CD14-positive monocyte (primary cell): ENCODE measurements around the gene VTI1A. TPM values are rescaled to one million over a fixed set of nuclear protein-coding genes. Genes with fewer than 3 reads are reported as not detected.

ENCODE experiments used
- DNase-seq, 3 donors: peaks; one replicate each; pipeline ENCODE4 v3.0.0-alpha.2; 2011 to 2022
- H2AFZ ChIP-seq: 2 replicates; pipeline ENCODE4 v1.6.0; 2012; ENCODE audit warnings: mild to moderate bottlenecking, low read depth, low read length, inconsistent platforms; ENCODE audit not compliant: insufficient read depth, poor library complexity, severe bottlenecking
- H3K27ac ChIP-seq, 2 donors: 1 replicate in 1 of 2; 2 replicates in 1 of 2; pipeline ENCODE4 v1.5.1; 2012 to 2013; ENCODE audit warnings: low read length in 2 of 2, control low read depth in 1 of 2, inconsistent platforms in 1 of 2, low read depth in 1 of 2, mild to moderate bottlenecking in 1 of 2
- H3K27me3 ChIP-seq, 2 donors: one replicate each; pipeline versions ENCODE4 v1.6.0 to v1.6.1; 2011 to 2013; ENCODE audit warnings: low read length in 2 of 2; ENCODE audit not compliant: control insufficient read depth in 2 of 2, insufficient read depth in 2 of 2
- H3K36me3 ChIP-seq, 2 donors: replicated peaks in 1 of 2; 1 replicate in 1 of 2; 2 replicates in 1 of 2; pipeline versions ENCODE4 v1.5.1 to v1.6.1; 2012 to 2013; ENCODE audit warnings: low read length in 2 of 2, control low read depth in 1 of 2, inconsistent platforms in 1 of 2, mild to moderate bottlenecking in 1 of 2; ENCODE audit not compliant: insufficient read depth in 2 of 2, control insufficient read depth in 1 of 2
- H3K4me1 ChIP-seq, 2 donors: 1 replicate in 1 of 2; 2 replicates in 1 of 2; pipeline versions ENCODE4 v1.5.1 to v1.6.1; 2012 to 2013; ENCODE audit warnings: low read length in 2 of 2, control low read depth in 1 of 2, inconsistent platforms in 1 of 2, mild to moderate bottlenecking in 1 of 2, moderate library complexity in 1 of 2; ENCODE audit not compliant: insufficient read depth in 2 of 2, control insufficient read depth in 1 of 2
- H3K4me2 ChIP-seq: replicated peaks from 2 replicates; pipeline ENCODE3; 2012; ENCODE audit warnings: low read length, moderate library complexity, mild to moderate bottlenecking; ENCODE audit not compliant: poor library complexity, severe bottlenecking; ENCODE audit errors: extremely low read depth
- H3K4me3 ChIP-seq, 3 experiments: fragments of 200-600 bp in 1 of 3; sonication (generic) in 1 of 3; replicated peaks in 1 of 3; 1 replicate in 2 of 3; 2 replicates in 1 of 3; pipeline ENCODE4 v1.5.1; 2011 to 2013; ENCODE audit warnings: low read length in 3 of 3, mild to moderate bottlenecking in 3 of 3, control low read depth in 2 of 3, low read depth in 2 of 3, inconsistent platforms in 1 of 3, moderate library complexity in 1 of 3
- H3K79me2 ChIP-seq: 2 replicates; pipeline ENCODE4 v1.6.0; 2012; ENCODE audit warnings: mild to moderate bottlenecking, control low read depth, inconsistent platforms, low read length, moderate library complexity; ENCODE audit not compliant: insufficient read depth
- H3K9ac ChIP-seq: 2 replicates; pipeline ENCODE4 v1.6.0; 2017; ENCODE audit warnings: low read length, mild to moderate bottlenecking; ENCODE audit not compliant: insufficient read depth, poor library complexity, severe bottlenecking
- H3K9me3 ChIP-seq, 2 donors: replicated peaks in 1 of 2; 1 replicate in 1 of 2; 2 replicates in 1 of 2; pipeline versions ENCODE4 v1.5.1 to v1.6.1; 2012 to 2013; ENCODE audit warnings: low read length in 2 of 2, control low read depth in 1 of 2; ENCODE audit not compliant: control insufficient read depth in 1 of 2, insufficient read depth in 1 of 2
- H4K20me1 ChIP-seq: 2 replicates; pipeline ENCODE4 v1.6.0; 2012; ENCODE audit warnings: mild to moderate bottlenecking, low read length, control low read depth, moderate library complexity; ENCODE audit not compliant: insufficient read depth
- H3K27ac Mint-ChIP-seq, 7 donors: one replicate each; pipeline ENCODE4 v1.8.0; 2020; ENCODE audit warnings: mild to moderate bottlenecking in 7 of 7, mixed read lengths in 7 of 7, moderate library complexity in 6 of 7, inconsistent platforms in 2 of 7
- H3K27me3 Mint-ChIP-seq, 3 donors: one replicate each; pipeline ENCODE4 v1.8.0; 2021 to 2022; ENCODE audit warnings: low read depth in 3 of 3, mild to moderate bottlenecking in 3 of 3, mixed read lengths in 3 of 3, moderate library complexity in 3 of 3, inconsistent platforms in 1 of 3
- H3K36me3 Mint-ChIP-seq, 2 donors: one replicate each; pipeline ENCODE4 v1.8.0; 2020; ENCODE audit warnings: mixed read lengths in 2 of 2, inconsistent platforms in 1 of 2, mild to moderate bottlenecking in 1 of 2
- H3K4me1 Mint-ChIP-seq: one replicate; pipeline ENCODE4 v1.8.0; 2020; ENCODE audit warnings: mild to moderate bottlenecking, mixed read lengths
- H3K4me3 Mint-ChIP-seq, 2 donors: one replicate each; pipeline ENCODE4 v1.8.0; 2020; ENCODE audit warnings: mild to moderate bottlenecking in 2 of 2, mixed read lengths in 2 of 2, moderate library complexity in 1 of 2
- H3K9me3 Mint-ChIP-seq, 7 donors: one replicate each; pipeline ENCODE4 v1.8.0; 2020 to 2022; ENCODE audit warnings: mixed read lengths in 7 of 7, mild to moderate bottlenecking in 6 of 7, moderate library complexity in 6 of 7, inconsistent platforms in 2 of 7
- WGBS: methylation state at CpG from one replicate; pipeline ENCODE4 v1.1.5; 2013; ENCODE audit warnings: missing lambda C conversion rate; ENCODE audit not compliant: insufficient coverage; 5-methylcytosine and 5-hydroxymethylcytosine counted together
- intact Hi-C, 2 donors: fragments of 100-400 bp; cut with micrococcal nuclease; formaldehyde crosslinking; loops; one replicate each; pipeline versions ENCODE4 v1.15.0 to v1.15.1; 2023
- polyA plus RNA-seq, 3 donors: library from polyadenylated mRNA; depleted of rRNA in 1 of 3; unstranded in 2 of 3; stranded (reverse) in 1 of 3; fragments of 300-500 nt in 2 of 3; fragments of >200 nt in 1 of 3; fragmentation: Illumina TruSeq in 2 of 3; gene quantifications; 1 replicate in 2 of 3; 2 replicates in 1 of 3; pipeline ENCODE4 v1.2.3, GENCODE V29; 2012 to 2021
- TF ChIP-seq, protein P1 (sequence below): fragments of 200-600 bp; IDR thresholded peaks from one replicate; pipeline ENCODE4 v1.8.0; 2022; ENCODE audit warnings: antibody characterized with exemption, mild to moderate bottlenecking

VTI1A gene
- polyA plus RNA-seq, 3 donors, result 23.6 to 25.4 (median 24.1) TPM

DNA sequence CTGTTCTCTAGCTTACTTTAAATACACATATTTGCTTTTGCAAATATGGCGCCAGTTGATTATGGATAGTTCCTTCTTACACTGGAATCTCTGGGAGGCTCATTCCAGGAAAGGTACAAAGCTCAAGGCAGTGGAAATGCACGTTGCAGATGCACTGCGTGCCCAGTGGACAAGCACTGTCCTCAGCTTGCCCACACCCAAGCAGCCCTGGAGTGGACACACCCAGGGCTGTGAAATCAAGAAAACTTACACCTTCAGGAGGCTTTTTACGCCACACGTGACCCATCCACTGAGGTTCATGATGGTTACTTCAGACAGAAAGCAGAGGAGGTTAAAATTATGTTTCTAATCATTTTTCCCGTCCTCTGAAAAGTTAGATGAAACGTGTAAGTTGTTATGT, 248.5 kb downstream of the VTI1A start:
- intact Hi-C loops, result no loop called here
- H2AFZ ChIP-seq, result no peak overlapping the region
- DNase-seq, result no peak
- no peaks in the 10 kb centered on the region for H4K20me1 ChIP-seq
- H3K27me3 ChIP-seq, result no peaks in the 10 kb centered on the region
- H3K27ac Mint-ChIP-seq, result no peak overlapping the region
- peaks cover 0 to 3% (median 0%) of the 10 kb centered on the region in 7 donors for H3K9me3 Mint-ChIP-seq
- peaks cover 2% of the 10 kb centered on the region for H3K4me1 Mint-ChIP-seq
- H3K4me3 Mint-ChIP-seq, result no peak overlapping the region
- no peaks in the 10 kb centered on the region for H3K27me3 Mint-ChIP-seq
- H3K9me3 ChIP-seq, result no peaks in the 10 kb centered on the region
- TF ChIP-seq, protein P1, sequence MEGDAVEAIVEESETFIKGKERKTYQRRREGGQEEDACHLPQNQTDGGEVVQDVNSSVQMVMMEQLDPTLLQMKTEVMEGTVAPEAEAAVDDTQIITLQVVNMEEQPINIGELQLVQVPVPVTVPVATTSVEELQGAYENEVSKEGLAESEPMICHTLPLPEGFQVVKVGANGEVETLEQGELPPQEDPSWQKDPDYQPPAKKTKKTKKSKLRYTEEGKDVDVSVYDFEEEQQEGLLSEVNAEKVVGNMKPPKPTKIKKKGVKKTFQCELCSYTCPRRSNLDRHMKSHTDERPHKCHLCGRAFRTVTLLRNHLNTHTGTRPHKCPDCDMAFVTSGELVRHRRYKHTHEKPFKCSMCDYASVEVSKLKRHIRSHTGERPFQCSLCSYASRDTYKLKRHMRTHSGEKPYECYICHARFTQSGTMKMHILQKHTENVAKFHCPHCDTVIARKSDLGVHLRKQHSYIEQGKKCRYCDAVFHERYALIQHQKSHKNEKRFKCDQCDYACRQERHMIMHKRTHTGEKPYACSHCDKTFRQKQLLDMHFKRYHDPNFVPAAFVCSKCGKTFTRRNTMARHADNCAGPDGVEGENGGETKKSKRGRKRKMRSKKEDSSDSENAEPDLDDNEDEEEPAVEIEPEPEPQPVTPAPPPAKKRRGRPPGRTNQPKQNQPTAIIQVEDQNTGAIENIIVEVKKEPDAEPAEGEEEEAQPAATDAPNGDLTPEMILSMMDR, result no peak
- no peak overlapping the region for H3K4me3 ChIP-seq
- WGBS, result 100% methylated on average over 2 of the region's 7 CpGs
- no peak overlapping the region for H3K4me2 ChIP-seq
- H3K4me1 ChIP-seq, result no peaks in the 10 kb centered on the region
- H3K36me3 Mint-ChIP-seq, result peaks cover 8 to 12% of the 10 kb centered on the region in 2 donors
- no peaks in the 10 kb centered on the region for H3K79me2 ChIP-seq
- H3K36me3 ChIP-seq, result no peaks in the 10 kb centered on the region
- no peak overlapping the region for H3K27ac ChIP-seq
- H3K9ac ChIP-seq, result no peak overlapping the region

DNA sequence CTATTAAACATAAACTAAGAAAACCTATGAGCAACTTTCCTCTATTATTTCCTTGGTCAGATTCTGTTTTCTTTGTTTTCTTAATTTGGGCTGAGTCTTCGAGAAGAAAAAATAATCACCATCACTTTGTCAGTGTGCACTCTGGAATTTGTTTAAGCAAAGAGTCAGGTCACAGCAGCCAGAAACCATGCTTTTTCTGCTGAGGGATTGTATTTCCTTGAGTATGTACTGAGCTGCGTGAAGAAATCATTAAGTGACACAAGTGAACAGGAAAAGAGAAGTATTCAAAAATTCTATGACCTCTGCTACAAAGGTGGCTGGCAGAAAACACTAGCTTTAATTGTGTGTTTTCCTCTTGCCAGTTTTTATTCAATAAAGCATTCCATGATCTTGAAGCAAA, 249.6 kb downstream of the VTI1A start:
- Histone ChIP-seq H3K4me1 (no peaks in the 10 kb centered on the region), H3K4me2 (no peak overlapping the region), H3K27me3 (no peaks in the 10 kb centered on the region), H2AFZ (no peak overlapping the region), H3K36me3 (no peaks in the 10 kb centered on the region), H3K27ac (no peak overlapping the region), H4K20me1 (no peaks in the 10 kb centered on the region), H3K9me3 (no peaks in the 10 kb centered on the region), H3K9ac (no peak overlapping the region), H3K79me2 (no peaks in the 10 kb centered on the region), H3K4me3 (no peak overlapping the region)
- Mint-ChIP-seq H3K36me3 (peaks cover 8 to 10% of the 10 kb centered on the region in 2 donors), H3K4me1 (peaks cover 3% of the 10 kb centered on the region), H3K27ac (no peak overlapping the region), H3K4me3 (no peak overlapping the region), H3K27me3 (no peaks in the 10 kb centered on the region), H3K9me3 (peaks cover 0 to 3% (median 0%) of the 10 kb centered on the region in 7 donors)
- TF ChIP-seq, protein P1, result no peak
- WGBS, result no CpG with 5 or more reads among the region's 2 CpGs
- DNase-seq, result no peak
- intact Hi-C loops, result no loop called here
